ENCODE measurements around the gene CA11. TPM values are rescaled to one million over a fixed set of nuclear protein-coding genes. Genes with fewer than 3 reads are reported as not detected.
A peak's percentile ranks its signal among the peaks of the same experiment; 100 is the strongest.
"Not testable (repeated sequence)": the region's sequence is repeated elsewhere in the genome, so short reads cannot be mapped to it uniquely, and the experiment has no call there.

The CA11 gene
- total and polyA plus RNA-seq, 4 donors = 13.3 to 71.7 (median 59.2) TPM

DNA sequence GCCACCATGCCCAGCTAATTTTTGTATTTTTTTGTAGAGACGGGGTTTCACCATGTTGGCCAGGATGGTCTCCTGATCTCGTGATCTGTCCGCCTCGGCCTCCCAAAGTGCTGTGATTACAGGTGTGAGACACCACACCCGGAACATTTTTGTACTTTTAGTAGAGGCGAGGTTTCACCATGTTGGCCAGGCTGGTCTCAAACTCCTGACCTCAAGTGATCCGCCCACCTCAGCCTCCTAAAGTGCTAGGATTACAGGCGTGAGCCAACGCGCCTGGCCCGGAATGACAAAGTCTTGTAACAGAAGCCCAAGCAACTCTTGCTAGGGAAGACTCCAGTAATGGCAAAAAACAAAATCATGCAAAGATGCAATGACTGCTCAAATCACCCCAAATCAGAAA lies 13.7 kb downstream of the CA11 start:
- H3K4me1 ChIP-seq (ENCODE audit: control insufficient read depth, insufficient read depth, low read length) = peaks cover 73% of the 10 kb centered on the region
- H3K27ac ChIP-seq (ENCODE audit: low read depth, low read length) = not testable (repeated sequence)

GRCh38 chr19:48631225-48631624 lies 14.8 kb downstream of the CA11 start:
- Histone ChIP-seq H3K36me3 (ENCODE audit: control insufficient read depth, insufficient read depth, low read length) (peaks cover 66% of the 10 kb centered on the region), H3K4me3 (ENCODE audit: low read depth, low read length) (no peak overlapping the region), H3K27me3 (ENCODE audit: control insufficient read depth, insufficient read depth, low read length) (no peaks in the 10 kb centered on the region), H3K4me1 (ENCODE audit: control insufficient read depth, insufficient read depth, low read length) (peaks cover 63% of the 10 kb centered on the region), H3K27ac (ENCODE audit: low read depth, low read length) (peak overlapping the region; percentile 69), H3K9me3 (ENCODE audit: control insufficient read depth, insufficient read depth, low read length) (no peaks in the 10 kb centered on the region)
- DNase-seq (ENCODE audit: low read depth in 4 of 6, low spot score in 6 of 6) = peak in 2 of 6 donors; percentile 69 to 88
- 16% methylated on average over 3 of the region's 3 CpGs for WGBS (ENCODE audit: insufficient coverage)

More for the DNA sequence above, 13.7 kb downstream of the CA11 start:
- not testable (repeated sequence) for H3K27me3 ChIP-seq (ENCODE audit: control insufficient read depth, insufficient read depth, low read length); H3K9me3 ChIP-seq (ENCODE audit: control insufficient read depth, insufficient read depth, low read length); DNase-seq (ENCODE audit: low read depth in 4 of 6, low spot score in 6 of 6); H3K4me3 ChIP-seq (ENCODE audit: low read depth, low read length)
- peaks cover 58% of the 10 kb centered on the region for H3K36me3 ChIP-seq (ENCODE audit: control insufficient read depth, insufficient read depth, low read length)
- 91% methylated on average over 11 of the region's 11 CpGs for WGBS (ENCODE audit: insufficient coverage)

- DNase-seq (ENCODE audit: low read depth in 4 of 6, low spot score in 6 of 6) = peak in 2 of 6 donors; percentile 64 to 66
- Histone ChIP-seq H3K9me3 (ENCODE audit: control insufficient read depth, insufficient read depth, low read length) (no peaks in the 10 kb centered on the region), H3K4me3 (ENCODE audit: low read depth, low read length) (no peak overlapping the region), H3K4me1 (ENCODE audit: control insufficient read depth, insufficient read depth, low read length) (peaks cover 63% of the 10 kb centered on the region), H3K36me3 (ENCODE audit: control insufficient read depth, insufficient read depth, low read length) (peaks cover 74% of the 10 kb centered on the region), H3K27me3 (ENCODE audit: control insufficient read depth, insufficient read depth, low read length) (no peaks in the 10 kb centered on the region), H3K27ac (ENCODE audit: low read depth, low read length) (peak overlapping the region; percentile 69)
- 5% methylated on average over 32 of the region's 47 CpGs for WGBS (ENCODE audit: insufficient coverage)
These were observed 15.5 kb downstream of the CA11 start for GRCh38 chr19:48630296-48631063.

DNA sequence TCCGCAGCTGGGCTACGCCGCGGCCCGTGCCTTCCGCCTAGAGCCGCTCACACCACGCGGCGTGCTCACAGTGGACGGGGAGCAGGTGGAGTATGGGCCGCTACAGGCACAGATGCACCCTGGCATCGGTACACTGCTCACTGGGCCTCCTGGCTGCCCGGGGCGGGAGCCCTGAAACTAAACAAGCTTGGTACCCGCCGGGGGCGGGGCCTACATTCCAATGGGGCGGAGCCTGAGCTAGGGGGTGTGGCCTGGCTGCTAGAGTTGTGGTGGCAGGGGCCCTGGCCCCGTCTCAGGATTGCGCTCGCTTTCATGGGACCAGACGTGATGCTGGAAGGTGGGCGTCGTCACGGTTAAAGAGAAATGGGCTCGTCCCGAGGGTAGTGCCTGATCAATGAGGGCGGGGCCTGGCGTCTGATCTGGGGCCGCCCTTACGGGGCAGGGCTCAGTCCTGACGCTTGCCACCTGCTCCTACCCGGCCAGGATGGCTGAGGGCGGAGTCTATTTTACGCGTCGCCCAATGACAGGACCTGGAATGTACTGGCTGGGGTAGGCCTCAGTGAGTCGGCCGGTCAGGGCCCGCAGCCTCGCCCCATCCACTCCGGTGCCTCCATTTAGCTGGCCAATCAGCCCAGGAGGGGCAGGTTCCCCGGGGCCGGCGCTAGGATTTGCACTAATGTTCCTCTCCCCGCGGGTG lies 16.2 kb downstream of the CA11 start:
- Histone ChIP-seq H3K36me3 (ENCODE audit: control insufficient read depth, insufficient read depth, low read length) (peaks cover 76% of the 10 kb centered on the region), H3K4me3 (ENCODE audit: low read depth, low read length) (no peak overlapping the region), H3K9me3 (ENCODE audit: control insufficient read depth, insufficient read depth, low read length) (no peaks in the 10 kb centered on the region), H3K4me1 (ENCODE audit: control insufficient read depth, insufficient read depth, low read length) (peaks cover 61% of the 10 kb centered on the region), H3K27ac (ENCODE audit: low read depth, low read length) (peak overlapping the region; percentile 69), H3K27me3 (ENCODE audit: control insufficient read depth, insufficient read depth, low read length) (no peaks in the 10 kb centered on the region)
- peak in 2 of 6 donors; percentile 50 to 73 for DNase-seq (ENCODE audit: low read depth in 4 of 6, low spot score in 6 of 6)
- 20% methylated on average over 48 of the region's 48 CpGs for WGBS (ENCODE audit: insufficient coverage)

GRCh38 chr19:48629297-48629598 lies 16.7 kb downstream of the CA11 start:
- DNase-seq (ENCODE audit: low read depth in 4 of 6, low spot score in 6 of 6) = no peak
- 77% methylated on average over 21 of the region's 22 CpGs for WGBS (ENCODE audit: insufficient coverage)
- no peak overlapping the region for H3K27ac ChIP-seq (ENCODE audit: low read depth, low read length)
- H3K9me3 ChIP-seq (ENCODE audit: control insufficient read depth, insufficient read depth, low read length) = no peaks in the 10 kb centered on the region
- no peak overlapping the region for H3K4me3 ChIP-seq (ENCODE audit: low read depth, low read length)
- H3K4me1 ChIP-seq (ENCODE audit: control insufficient read depth, insufficient read depth, low read length) = peaks cover 61% of the 10 kb centered on the region
- H3K27me3 ChIP-seq (ENCODE audit: control insufficient read depth, insufficient read depth, low read length) = no peaks in the 10 kb centered on the region
- peaks cover 79% of the 10 kb centered on the region for H3K36me3 ChIP-seq (ENCODE audit: control insufficient read depth, insufficient read depth, low read length)

- Histone ChIP-seq H3K36me3 (ENCODE audit: control insufficient read depth, insufficient read depth, low read length) (peaks cover 78% of the 10 kb centered on the region), H3K4me1 (ENCODE audit: control insufficient read depth, insufficient read depth, low read length) (peaks cover 57% of the 10 kb centered on the region)
- DNase-seq (ENCODE audit: low read depth in 4 of 6, low spot score in 6 of 6) = no peak
These were observed 17.3 kb downstream of the CA11 start for GRCh38 chr19:48628486-48629296.

DNA sequence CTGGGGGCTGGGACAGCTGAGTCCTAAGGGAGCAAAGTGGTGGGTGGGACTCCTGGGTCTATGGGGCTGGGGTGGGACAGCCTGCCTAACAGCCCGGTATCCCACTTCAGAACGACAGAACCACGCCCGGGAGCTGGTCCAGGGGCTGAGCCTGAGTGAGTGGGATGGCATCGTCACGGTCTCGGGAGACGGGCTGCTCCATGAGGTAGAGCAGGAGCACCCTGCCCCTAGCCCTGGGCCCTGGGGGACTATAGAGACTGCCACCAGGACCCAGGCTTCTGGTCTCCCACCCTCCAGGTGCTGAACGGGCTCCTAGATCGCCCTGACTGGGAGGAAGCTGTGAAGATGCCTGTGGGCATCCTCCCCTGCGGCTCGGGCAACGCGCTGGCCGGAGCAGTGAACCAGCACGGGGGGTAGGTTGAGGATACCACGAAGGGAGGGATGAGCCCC lies 18.1 kb downstream of the CA11 start:
- H3K36me3 ChIP-seq (ENCODE audit: control insufficient read depth, insufficient read depth, low read length) = peaks cover 71% of the 10 kb centered on the region
- WGBS (ENCODE audit: insufficient coverage) = 89% methylated on average over 8 of the region's 17 CpGs
- H3K9me3 ChIP-seq (ENCODE audit: control insufficient read depth, insufficient read depth, low read length) = no peaks in the 10 kb centered on the region
- H3K4me3 ChIP-seq (ENCODE audit: low read depth, low read length) = no peak overlapping the region
- H3K27me3 ChIP-seq (ENCODE audit: control insufficient read depth, insufficient read depth, low read length) = no peaks in the 10 kb centered on the region
- H3K4me1 ChIP-seq (ENCODE audit: control insufficient read depth, insufficient read depth, low read length) = peaks cover 56% of the 10 kb centered on the region
- DNase-seq (ENCODE audit: low read depth in 4 of 6, low spot score in 6 of 6) = no peak
- no peak overlapping the region for H3K27ac ChIP-seq (ENCODE audit: low read depth, low read length)

More at GRCh38 chr19:48628486-48629296, 17.3 kb downstream of the CA11 start:
- 87% methylated on average over 34 of the region's 34 CpGs for WGBS (ENCODE audit: insufficient coverage)
- Histone ChIP-seq H3K4me3 (ENCODE audit: low read depth, low read length) (no peak overlapping the region), H3K27me3 (ENCODE audit: control insufficient read depth, insufficient read depth, low read length) (no peaks in the 10 kb centered on the region), H3K27ac (ENCODE audit: low read depth, low read length) (no peak overlapping the region), H3K9me3 (ENCODE audit: control insufficient read depth, insufficient read depth, low read length) (no peaks in the 10 kb centered on the region)

DNA sequence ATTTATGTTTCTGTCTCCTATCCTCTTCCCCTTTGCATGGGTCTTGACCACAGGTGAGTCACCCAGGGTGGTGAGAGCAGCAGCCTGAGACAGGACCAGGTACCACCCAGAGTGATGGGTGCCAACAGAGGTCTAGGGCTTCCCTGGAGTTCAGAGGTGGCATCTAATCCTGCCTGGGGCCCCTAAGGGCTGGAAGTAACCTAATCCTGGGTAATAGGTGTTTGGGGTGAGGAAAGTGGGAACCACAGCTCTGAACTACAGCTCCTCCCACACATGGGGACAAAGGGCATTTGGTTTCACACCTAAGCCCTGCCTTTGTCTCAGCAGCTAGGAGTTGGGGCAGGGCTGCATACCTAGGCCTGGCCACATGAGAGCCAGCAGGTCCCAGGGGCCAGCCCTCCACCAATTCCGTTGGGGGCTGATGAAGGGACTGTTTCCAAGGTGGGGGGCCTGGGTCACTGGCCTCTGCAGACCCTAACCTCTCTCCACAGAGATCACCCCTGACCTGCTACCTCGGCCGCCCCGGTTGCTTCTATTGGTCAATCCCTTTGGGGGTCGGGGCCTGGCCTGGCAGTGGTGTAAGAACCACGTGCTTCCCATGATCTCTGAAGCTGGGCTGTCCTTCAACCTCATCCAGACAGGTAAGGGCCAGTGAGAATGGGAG lies 18.7 kb downstream of the CA11 start:
- no peaks in the 10 kb centered on the region for H3K27me3 ChIP-seq (ENCODE audit: control insufficient read depth, insufficient read depth, low read length)
- no peak overlapping the region for H3K27ac ChIP-seq (ENCODE audit: low read depth, low read length)
- H3K4me1 ChIP-seq (ENCODE audit: control insufficient read depth, insufficient read depth, low read length) = peaks cover 57% of the 10 kb centered on the region
- whole genome bisulfite sequencing (ENCODE audit: insufficient coverage) = 60% methylated on average over 3 of the region's 6 CpGs
- no peak for DNase-seq (ENCODE audit: low read depth in 4 of 6, low spot score in 6 of 6)
- no peak overlapping the region for H3K4me3 ChIP-seq (ENCODE audit: low read depth, low read length)
- H3K36me3 ChIP-seq (ENCODE audit: control insufficient read depth, insufficient read depth, low read length) = peaks cover 65% of the 10 kb centered on the region
- no peaks in the 10 kb centered on the region for H3K9me3 ChIP-seq (ENCODE audit: control insufficient read depth, insufficient read depth, low read length)

- no peaks in the 10 kb centered on the region for H3K27me3 ChIP-seq (ENCODE audit: control insufficient read depth, insufficient read depth, low read length)
- H3K4me1 ChIP-seq (ENCODE audit: control insufficient read depth, insufficient read depth, low read length) = peaks cover 54% of the 10 kb centered on the region
- WGBS (ENCODE audit: insufficient coverage) = 93% methylated on average over 30 of the region's 30 CpGs
- H3K36me3 ChIP-seq (ENCODE audit: control insufficient read depth, insufficient read depth, low read length) = peaks cover 57% of the 10 kb centered on the region
- H3K27ac ChIP-seq (ENCODE audit: low read depth, low read length) = no peak overlapping the region
- no peak overlapping the region for H3K4me3 ChIP-seq (ENCODE audit: low read depth, low read length)
- DNase-seq (ENCODE audit: low read depth in 4 of 6, low spot score in 6 of 6) = no peak
- H3K9me3 ChIP-seq (ENCODE audit: control insufficient read depth, insufficient read depth, low read length) = no peaks in the 10 kb centered on the region
These were observed 20.1 kb downstream of the CA11 start for GRCh38 chr19:48625891-48626327.

Measured in spinal cord (tissue), 10 donors.